Trophoblast cell (in vitro differentiated cells and primary cell): ENCODE measurements around the gene P3H2. TPM values are rescaled to one million over a fixed set of nuclear protein-coding genes. Genes with fewer than 3 reads are reported as not detected.

Experiments
- DNase-seq, 2 donors: peaks; one replicate each; pipeline ENCODE4 v3.0.0-alpha.2; 2016
- H2AFZ ChIP-seq: 2 replicates; pipeline ENCODE4 v1.6.1; 2013; ENCODE audit warnings: low read length, moderate library complexity, mild to moderate bottlenecking; ENCODE audit not compliant: insufficient read depth, poor library complexity
- H2AK5ac ChIP-seq: 2 replicates; pipeline ENCODE4 v1.6.1; 2013; ENCODE audit warnings: mild to moderate bottlenecking, low read length
- H2BK120ac ChIP-seq: 2 replicates; pipeline ENCODE4 v1.6.1; 2013; ENCODE audit warnings: low read length, mild to moderate bottlenecking, moderate library complexity; ENCODE audit not compliant: insufficient read depth, poor library complexity
- H2BK12ac ChIP-seq: 2 replicates; pipeline ENCODE4 v1.6.1; 2013; ENCODE audit warnings: mild to moderate bottlenecking, low read length, moderate library complexity
- H2BK5ac ChIP-seq: 2 replicates; pipeline ENCODE4 v1.6.1; 2013; ENCODE audit warnings: low read length, low read depth, moderate library complexity, mild to moderate bottlenecking; ENCODE audit not compliant: poor library complexity
- H3K14ac ChIP-seq: 2 replicates; pipeline ENCODE4 v1.6.1; 2013; ENCODE audit warnings: mild to moderate bottlenecking, low read length
- H3K18ac ChIP-seq: 2 replicates; pipeline ENCODE4 v1.6.1; 2013; ENCODE audit warnings: mild to moderate bottlenecking, low read length
- H3K23ac ChIP-seq: 2 replicates; pipeline ENCODE4 v1.6.1; 2013; ENCODE audit warnings: low read length
- H3K27ac ChIP-seq: 2 replicates; pipeline ENCODE4 v1.5.1; 2013; ENCODE audit warnings: low read depth, mild to moderate bottlenecking, inconsistent platforms, low read length, moderate library complexity
- H3K27me3 ChIP-seq: 2 replicates; pipeline ENCODE4 v1.6.1; 2013; ENCODE audit warnings: inconsistent platforms, mild to moderate bottlenecking, low read length, moderate library complexity; ENCODE audit not compliant: insufficient read depth
- H3K36me3 ChIP-seq, 2 experiments: 1 replicate in 1 of 2; 2 replicates in 1 of 2; pipeline ENCODE4 v1.6.1; 2013; ENCODE audit warnings: low read length in 2 of 2, mild to moderate bottlenecking in 2 of 2, moderate library complexity in 1 of 2; ENCODE audit not compliant: insufficient read depth in 2 of 2, control insufficient read depth in 1 of 2
- H3K4ac ChIP-seq: 2 replicates; pipeline ENCODE4 v1.6.1; 2013; ENCODE audit warnings: low read depth, mild to moderate bottlenecking, low read length, moderate library complexity
- H3K4me1 ChIP-seq, 2 experiments: 1 replicate in 1 of 2; 2 replicates in 1 of 2; pipeline ENCODE4 v1.6.1; 2013; ENCODE audit warnings: low read length in 2 of 2, mild to moderate bottlenecking in 2 of 2, moderate library complexity in 1 of 2; ENCODE audit not compliant: insufficient read depth in 2 of 2, control insufficient read depth in 1 of 2
- H3K4me2 ChIP-seq: 2 replicates; pipeline ENCODE4 v1.6.1; 2013; ENCODE audit warnings: inconsistent platforms, mild to moderate bottlenecking, low read length, moderate library complexity
- H3K4me3 ChIP-seq: 2 replicates; pipeline ENCODE4 v1.5.1; 2013; ENCODE audit warnings: mild to moderate bottlenecking, low read depth, low read length, inconsistent platforms
- H3K79me1 ChIP-seq: one replicate; pipeline ENCODE4 v1.6.1; 2013; ENCODE audit warnings: low read length
- H3K79me2 ChIP-seq: 2 replicates; pipeline ENCODE4 v1.6.1; 2013; ENCODE audit warnings: low read length, mild to moderate bottlenecking; ENCODE audit not compliant: control insufficient read depth, insufficient read depth, poor library complexity
- H3K9ac ChIP-seq: 2 replicates; pipeline ENCODE4 v1.6.1; 2013; ENCODE audit warnings: mild to moderate bottlenecking, low read length
- H3K9me3 ChIP-seq: 2 replicates; pipeline ENCODE4 v1.6.1; 2013; ENCODE audit warnings: low read depth, mild to moderate bottlenecking, control low read depth, inconsistent platforms, low read length; ENCODE audit not compliant: insufficient read depth
- H4K12ac ChIP-seq: 2 replicates; pipeline ENCODE4 v1.6.1; 2013; ENCODE audit warnings: low read depth, mild to moderate bottlenecking, low read length, moderate library complexity
- H4K8ac ChIP-seq: 2 replicates; pipeline ENCODE4 v1.6.1; 2013; ENCODE audit warnings: low read depth, mild to moderate bottlenecking, low read length, moderate library complexity
- H4K91ac ChIP-seq: one replicate; pipeline ENCODE4 v1.6.1; 2013; ENCODE audit warnings: low read depth, mild to moderate bottlenecking, low read length, moderate library complexity
- WGBS: extraction: QIAGEN DNeasy Blood & Tissue Kit; methylation state at CpG from one replicate; pipeline ENCODE4 v1.1.7; 2013; ENCODE audit warnings: missing lambda C conversion rate; ENCODE audit not compliant: insufficient read length, insufficient coverage; ENCODE audit errors: extremely low coverage; 5-methylcytosine and 5-hydroxymethylcytosine counted together
- polyA plus RNA-seq: library from polyadenylated mRNA; stranded (reverse); fragments of 200-250 nt; gene quantifications from 2 replicates; pipeline ENCODE4 v1.2.3, GENCODE V29; 2013

Gene P3H2
- 13.8 and 14.4 TPM in 2 replicates for polyA plus RNA-seq

GRCh38 chr3:190120269-190121060, at the start of gene P3H2:
Gene P3H2 (minus strand): TSS chr3:190120897. CDS start chr3:190120731, 166 bp downstream.
- H3K4me1 ChIP-seq, result peaks cover 7 to 17% of the 10 kb centered on the region in 2 experiments
- peak within 1 kb of the TSS; percentile 63 for H2BK12ac ChIP-seq
- H3K27ac ChIP-seq, result peak within 1 kb of the TSS; percentile 59
- H3K23ac ChIP-seq, result no peak within 1 kb of the TSS
- no peaks in the 10 kb centered on the region for H3K27me3 ChIP-seq
- peak within 1 kb of the TSS; percentile 90 for H3K4me3 ChIP-seq
- peak within 1 kb of the TSS; percentile 79 for H2AFZ ChIP-seq
- peak within 1 kb of the TSS; percentile 42 for H2BK5ac ChIP-seq
- peak within 1 kb of the TSS; percentile 59 for H4K91ac ChIP-seq
- DNase-seq, result peak; percentile 88
- peak within 1 kb of the TSS; percentile 52 for H3K14ac ChIP-seq
- no peak within 1 kb of the TSS for H2AK5ac ChIP-seq
- H3K4ac ChIP-seq, result peak within 1 kb of the TSS; percentile 30
- peak within 1 kb of the TSS; percentile 60 for H2BK120ac ChIP-seq
- peaks cover 9% of the 10 kb centered on the region for H3K79me1 ChIP-seq
- no CpG with 5 or more reads among the region's 100 CpGs for WGBS
- H3K9me3 ChIP-seq, result no peaks in the 10 kb centered on the region
- peak within 1 kb of the TSS; percentile 84 for H3K4me2 ChIP-seq
- H4K12ac ChIP-seq, result peak within 1 kb of the TSS; percentile 23
- no peaks in the 10 kb centered on the region for H3K36me3 ChIP-seq
- H4K8ac ChIP-seq, result peak within 1 kb of the TSS; percentile 52
- peak within 1 kb of the TSS; percentile 42 for H3K9ac ChIP-seq
- peak within 1 kb of the TSS; percentile 91 for H3K18ac ChIP-seq
- peaks cover 5% of the 10 kb centered on the region for H3K79me2 ChIP-seq

GRCh38 chr3:190169877-190170276, 49.2 kb upstream of the P3H2 start:
- Histone ChIP-seq H3K9me3 (no peaks in the 10 kb centered on the region), H2AK5ac (no peak overlapping the region), H3K36me3 (no peaks in the 10 kb centered on the region), H4K12ac (no peak overlapping the region), H3K4me2 (no peak overlapping the region), H3K27ac (no peak overlapping the region), H4K8ac (no peak overlapping the region), H2BK12ac (no peak overlapping the region), H2AFZ (no peak overlapping the region), H3K79me2 (no peaks in the 10 kb centered on the region), H4K91ac (no peak overlapping the region), H3K4me1 (no peaks in the 10 kb centered on the region), H3K18ac (no peak overlapping the region), H2BK120ac (no peak overlapping the region), H3K27me3 (no peaks in the 10 kb centered on the region), H3K23ac (no peak overlapping the region), H3K4me3 (no peak overlapping the region), H2BK5ac (no peak overlapping the region), H3K9ac (no peak overlapping the region), H3K4ac (no peak overlapping the region), H3K14ac (no peak overlapping the region), H3K79me1 (no peaks in the 10 kb centered on the region)
- no peak for DNase-seq
- no CpG with 5 or more reads among the region's 2 CpGs for WGBS

GRCh38 chr3:190169243-190169642, 48.5 kb upstream of the P3H2 start:
- Histone ChIP-seq H3K4me2 (no peak overlapping the region), H3K27me3 (no peaks in the 10 kb centered on the region), H2AK5ac (no peak overlapping the region), H3K23ac (no peak overlapping the region), H2BK5ac (no peak overlapping the region), H2BK120ac (no peak overlapping the region), H4K91ac (no peak overlapping the region), H3K79me2 (no peaks in the 10 kb centered on the region), H3K4me3 (no peak overlapping the region), H3K79me1 (no peaks in the 10 kb centered on the region), H4K8ac (no peak overlapping the region), H4K12ac (no peak overlapping the region), H3K9me3 (no peaks in the 10 kb centered on the region), H3K4ac (no peak overlapping the region), H2BK12ac (no peak overlapping the region), H3K9ac (no peak overlapping the region), H3K14ac (no peak overlapping the region), H3K27ac (no peak overlapping the region), H3K18ac (no peak overlapping the region), H3K4me1 (no peaks in the 10 kb centered on the region), H2AFZ (no peak overlapping the region), H3K36me3 (no peaks in the 10 kb centered on the region)
- no peak for DNase-seq
- no CpG with 5 or more reads among the region's 4 CpGs for WGBS

- Histone ChIP-seq H3K79me1 (no peaks in the 10 kb centered on the region), H3K27ac (no peak overlapping the region), H2BK5ac (no peak overlapping the region), H3K4me3 (no peak overlapping the region), H2BK12ac (no peak overlapping the region), H3K9me3 (no peaks in the 10 kb centered on the region), H4K12ac (no peak overlapping the region), H4K91ac (no peak overlapping the region), H3K23ac (no peak overlapping the region), H3K4me1 (no peaks in the 10 kb centered on the region), H3K79me2 (no peaks in the 10 kb centered on the region), H2AK5ac (no peak overlapping the region), H3K36me3 (no peaks in the 10 kb centered on the region), H3K18ac (no peak overlapping the region), H2AFZ (no peak overlapping the region), H3K27me3 (no peaks in the 10 kb centered on the region), H4K8ac (no peak overlapping the region), H3K4ac (no peak overlapping the region), H3K9ac (no peak overlapping the region), H3K14ac (no peak overlapping the region), H3K4me2 (no peak overlapping the region), H2BK120ac (no peak overlapping the region)
- DNase-seq, result no peak
- WGBS, result no CpG with 5 or more reads among the region's 6 CpGs
Measured at GRCh38 chr3:190167936-190168680, 47.4 kb upstream of the P3H2 start.
